GM21529 (cell line): ENCODE results near the gene ARHGAP28.
"Not testable (repeated sequence)": the region's sequence is repeated elsewhere in the genome, so short reads cannot be mapped to it uniquely, and the experiment has no call there.

Experiments used
- ATAC-seq: cut with Tn5 transposase; IDR thresholded peaks from one replicate; pipeline ENCODE4 v1.9.1; 2021; ENCODE audit not compliant: unreplicated experiment

ARHGAP28 gene

GRCh38 chr18:6773777-6774176 lies 44.3 kb downstream of the ARHGAP28 start:
- no peak for ATAC-seq

- no peak for ATAC-seq
These were observed 45.7 kb downstream of the ARHGAP28 start for GRCh38 chr18:6775237-6775636.

DNA sequence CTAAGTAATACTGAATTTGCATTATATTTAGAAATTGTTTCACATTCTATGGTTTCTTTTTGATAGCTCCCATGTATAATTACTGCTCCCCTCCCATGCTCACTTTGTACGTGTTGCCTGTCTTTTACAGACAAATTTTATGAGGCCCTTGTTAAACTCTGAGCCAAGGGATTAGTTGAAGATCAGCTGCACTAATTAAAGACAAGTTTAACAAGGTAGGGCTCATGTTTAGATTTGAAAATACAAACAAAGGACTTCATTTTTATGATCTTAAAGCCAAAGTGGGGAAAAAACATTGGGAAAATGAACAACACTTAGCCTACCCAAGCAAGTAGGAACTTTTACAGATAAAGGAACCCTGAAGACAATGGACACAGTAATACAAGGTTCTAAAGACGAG lies 46.2 kb downstream of the ARHGAP28 start:
- no peak for ATAC-seq

GRCh38 chr18:6776188-6776587 lies 46.7 kb downstream of the ARHGAP28 start:
- no peak for ATAC-seq

DNA sequence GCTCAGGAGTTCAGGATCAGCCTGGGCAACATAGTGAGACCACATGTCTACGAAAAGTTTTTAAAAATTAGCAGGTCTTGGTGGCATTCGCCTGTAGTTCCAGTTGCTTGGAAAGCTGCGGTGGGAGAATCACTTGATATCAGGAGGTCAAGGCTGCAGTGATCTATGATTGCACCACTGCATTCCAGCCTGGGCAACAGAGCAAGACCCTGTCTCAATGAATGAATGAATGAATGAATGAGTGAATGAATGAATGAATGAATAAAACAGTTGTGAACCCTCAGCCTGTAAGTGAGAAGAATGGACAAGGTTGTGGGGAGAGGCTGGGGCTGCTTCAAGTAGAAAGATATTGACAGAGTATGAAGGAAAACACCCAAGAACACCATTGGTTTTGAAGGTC lies 48.0 kb downstream of the ARHGAP28 start:
- no peak for ATAC-seq

DNA sequence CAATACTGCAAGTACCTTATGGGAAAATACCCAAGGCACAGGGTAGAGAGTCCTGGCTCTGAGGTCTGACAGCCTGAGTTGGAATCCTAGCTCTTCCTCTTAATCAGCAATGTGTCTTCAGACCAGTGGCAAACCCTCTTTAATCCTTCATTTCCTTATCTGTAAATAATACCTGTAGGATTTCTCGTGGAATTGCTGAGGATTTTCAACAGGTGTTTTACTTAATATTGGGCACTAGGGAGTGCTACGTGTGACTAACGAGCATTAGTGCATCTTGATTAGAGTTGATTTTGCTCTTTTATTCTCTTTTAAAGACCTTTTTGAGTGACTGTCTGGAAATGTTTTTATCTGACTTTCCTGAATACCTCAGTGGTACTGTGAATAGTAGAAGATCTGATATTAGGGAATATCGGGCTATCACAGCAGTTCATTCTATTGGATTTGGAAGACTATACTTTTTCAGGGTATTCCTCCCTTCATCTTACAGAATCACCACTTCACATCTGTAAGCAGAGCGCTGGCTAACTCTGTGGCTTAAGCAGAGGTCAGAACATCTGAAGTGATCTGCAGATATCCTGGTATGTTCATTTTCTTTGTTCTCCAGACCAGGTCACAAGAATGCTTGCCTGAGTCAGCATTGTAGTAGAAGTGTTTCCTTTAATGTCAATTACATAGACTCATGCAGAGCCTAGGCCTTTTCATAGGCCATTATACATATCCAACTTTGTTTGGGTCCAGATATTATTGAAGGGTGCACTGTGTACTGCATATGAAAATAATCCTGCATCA lies 49.1 kb downstream of the ARHGAP28 start:
- no peak for ATAC-seq

DNA sequence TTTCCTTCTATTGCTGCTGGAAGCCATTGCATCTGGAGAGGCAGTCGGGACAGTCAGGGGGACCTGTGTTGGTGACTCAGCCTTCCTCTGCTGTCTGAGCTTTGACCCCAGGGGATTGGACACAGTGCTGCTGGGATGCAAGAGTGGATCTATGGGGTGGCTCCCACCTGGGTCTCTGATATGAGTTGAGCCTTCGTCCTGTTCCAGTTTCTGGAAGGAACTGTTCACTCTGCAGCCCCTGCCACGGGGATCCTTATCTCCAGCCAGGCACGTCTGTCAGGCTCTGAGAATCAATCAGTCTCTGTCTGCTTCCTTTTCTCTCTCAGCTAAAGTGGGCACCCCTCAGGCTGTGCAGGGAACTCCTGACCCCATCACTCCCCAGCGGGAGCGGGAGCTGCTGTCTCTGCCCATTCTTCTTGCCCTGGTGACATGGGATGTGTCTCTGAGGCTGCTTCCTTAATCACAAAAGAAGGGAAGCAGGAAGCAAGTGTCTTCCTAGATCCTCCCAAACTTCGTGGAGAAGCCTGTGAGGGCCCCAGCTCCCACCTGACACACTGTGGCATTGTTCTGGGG lies 51.7 kb downstream of the ARHGAP28 start:
- no peak for ATAC-seq

- ATAC-seq: no peak
These were observed 52.3 kb downstream of the ARHGAP28 start for GRCh38 chr18:6781796-6782195.

DNA sequence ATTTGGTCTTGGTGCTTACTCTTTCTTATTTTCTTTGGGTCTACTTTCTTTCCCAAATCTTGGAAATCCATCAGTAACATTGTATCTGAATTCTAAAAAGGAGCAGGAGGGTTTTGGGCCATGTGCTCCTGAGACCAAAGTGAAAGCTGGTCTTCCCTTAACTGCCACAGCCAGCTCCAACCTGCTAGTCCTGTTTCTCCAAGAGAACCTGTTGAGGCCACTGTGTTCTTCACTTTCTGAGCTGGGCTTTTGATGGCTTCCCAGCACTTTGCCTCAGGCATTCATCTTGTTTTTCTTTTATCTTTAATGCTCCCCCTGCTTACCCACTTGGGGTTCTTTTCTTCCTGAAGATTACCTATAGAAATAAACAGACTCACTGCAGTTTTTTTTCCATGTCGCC lies 53.3 kb downstream of the ARHGAP28 start:
- ATAC-seq: no peak

GRCh38 chr18:6784046-6784445 lies 54.5 kb downstream of the ARHGAP28 start:
- ATAC-seq: no peak

GRCh38 chr18:6785001-6785400 lies 55.5 kb downstream of the ARHGAP28 start:
- no peak for ATAC-seq

GRCh38 chr18:6785411-6785810 lies 55.9 kb downstream of the ARHGAP28 start:
- ATAC-seq: no peak

- no peak for ATAC-seq
These were observed 62.9 kb downstream of the ARHGAP28 start for GRCh38 chr18:6792391-6792790.

- no peak for ATAC-seq
These were observed 63.9 kb downstream of the ARHGAP28 start for GRCh38 chr18:6793455-6793854.

DNA sequence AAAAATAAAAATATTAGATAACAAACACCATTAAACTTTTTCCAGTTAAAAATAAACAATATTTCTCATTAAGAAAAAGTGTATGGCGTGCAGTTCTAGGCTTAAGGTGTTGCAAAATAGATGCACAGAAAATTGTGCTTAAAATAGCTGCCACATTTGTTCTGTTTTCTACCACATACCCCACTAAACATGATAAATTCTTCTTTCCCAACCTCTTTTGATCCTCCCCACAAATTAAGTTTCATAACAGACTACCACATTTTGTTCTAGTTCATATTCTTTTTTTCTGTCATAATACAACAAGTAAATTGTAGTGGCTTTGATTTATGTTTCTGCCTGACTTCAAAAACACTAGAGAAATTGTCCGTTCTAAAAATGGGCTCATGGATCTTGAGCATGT lies 64.5 kb downstream of the ARHGAP28 start:
- ATAC-seq: no peak

GRCh38 chr18:6795307-6795706 lies 65.8 kb downstream of the ARHGAP28 start:
- ATAC-seq: no peak

GRCh38 chr18:6796511-6796910 lies 67.0 kb downstream of the ARHGAP28 start:
- ATAC-seq: no peak

GRCh38 chr18:6797171-6797570 lies 67.7 kb downstream of the ARHGAP28 start:
- no peak for ATAC-seq

DNA sequence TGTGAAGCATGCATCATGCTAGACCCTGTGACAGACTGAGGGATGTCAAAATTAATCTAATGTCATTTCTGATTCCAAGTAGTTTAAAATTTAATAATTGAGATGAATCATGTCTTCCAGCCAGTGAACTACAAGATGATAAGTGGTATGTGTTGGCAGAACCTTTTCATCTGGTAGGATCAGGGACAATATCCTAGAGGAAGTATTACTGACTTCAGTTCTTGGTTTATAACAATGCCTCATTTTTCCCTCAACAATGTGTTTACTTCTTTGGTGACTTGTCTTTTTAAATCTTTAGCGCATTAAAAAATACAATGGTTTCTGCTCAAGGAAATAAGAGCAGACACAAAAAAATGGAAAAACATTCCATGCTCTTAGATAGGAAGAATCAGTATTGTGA lies 69.4 kb downstream of the ARHGAP28 start:
- no peak for ATAC-seq

- ATAC-seq: not testable (repeated sequence)
These were observed 70.8 kb downstream of the ARHGAP28 start for GRCh38 chr18:6800309-6800708.

DNA sequence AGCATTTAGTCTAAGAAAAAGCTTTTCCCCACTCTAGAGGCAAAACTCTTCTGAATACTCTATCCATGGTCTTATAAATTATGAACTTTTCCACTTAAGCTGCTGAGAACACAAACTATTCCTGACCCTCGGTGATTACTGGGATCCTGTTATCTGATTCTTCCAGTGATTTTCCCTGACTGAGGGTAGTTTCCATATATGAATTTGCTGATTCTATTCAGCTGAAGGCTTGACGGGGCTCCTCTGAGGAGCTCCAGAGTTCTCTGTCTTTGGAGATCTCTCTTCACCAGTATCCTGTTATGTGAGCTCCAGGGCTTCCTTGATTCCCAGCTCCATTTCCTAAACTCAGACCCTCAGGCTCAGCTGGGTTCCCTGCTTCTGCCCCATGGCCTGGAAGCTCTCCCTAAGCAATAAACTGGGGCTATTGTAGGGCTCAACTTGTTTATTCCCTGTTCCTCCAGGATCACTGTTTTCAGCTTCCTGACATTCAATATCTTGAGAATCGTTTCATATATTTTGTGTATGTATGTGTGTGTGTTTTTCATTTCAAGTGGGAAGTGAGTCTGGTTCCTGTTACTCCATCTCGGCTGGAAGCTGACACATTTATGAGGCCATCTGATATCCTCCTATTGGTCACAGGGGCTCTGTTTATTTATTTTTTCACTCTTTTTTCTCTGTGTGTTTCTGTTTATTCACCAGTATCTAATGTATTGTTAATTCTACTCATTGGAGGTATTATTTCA lies 78.2 kb downstream of the ARHGAP28 start:
- no peak for ATAC-seq

DNA sequence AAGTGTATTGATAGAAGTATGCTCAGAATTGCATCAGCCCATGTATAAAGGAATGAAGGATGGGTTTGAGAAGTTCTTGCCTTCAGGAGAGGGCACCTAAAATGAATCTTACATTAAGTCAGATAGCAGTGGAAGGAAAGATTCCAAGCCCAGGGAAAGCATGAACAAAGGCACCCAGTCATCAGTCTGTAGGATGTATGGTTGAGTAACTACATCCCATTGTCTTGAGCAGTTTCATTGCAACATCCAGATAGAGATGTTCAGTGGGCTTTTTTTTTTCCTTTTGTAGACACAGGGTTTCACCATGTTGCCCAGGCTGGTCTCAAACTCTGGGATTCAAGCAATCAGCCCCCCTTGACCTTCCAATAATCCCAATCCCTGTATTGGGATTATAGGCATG lies 80.7 kb downstream of the ARHGAP28 start:
- ATAC-seq: no peak
